ENCODE measurements around the gene ANO6. TPM values are rescaled to one million over a fixed set of nuclear protein-coding genes. Genes with fewer than 3 reads are reported as not detected.

Gene ANO6
- total and polyA plus RNA-seq, 2 donors (not counting 1 experiment from before 2014, with no cell fraction given): 6.6 to 19.5 TPM

GRCh38 chr12:45186762-45187161, 29.1 kb upstream of the ANO6 start:
- no peak for ATAC-seq (ENCODE audit: low read depth)
- Mint-ChIP-seq H3K27ac (no peak overlapping the region), H3K27me3 (no peaks in the 10 kb centered on the region), H3K4me3 (no peak overlapping the region), H3K4me1 (peaks cover 11% of the 10 kb centered on the region), H3K9me3 (ENCODE audit: insufficient read depth) (no peaks in the 10 kb centered on the region)
- Histone ChIP-seq H4K20me1 (ENCODE audit: control insufficient read depth, insufficient read depth, low read length, poor library complexity, severe bottlenecking) (no peaks in the 10 kb centered on the region), H3K4me3 (ENCODE audit: control extremely low read depth in 1 of 5, extremely low read depth in 1 of 5, insufficient read depth in 1 of 5, low read depth in 2 of 5, low read length in 4 of 5) (no peak overlapping the region), H3K27me3 (replicated peaks in 1 of 4; ENCODE audit: control extremely low read depth in 1 of 4, control insufficient read depth in 3 of 4, insufficient read depth in 4 of 4, low read length in 3 of 4) (no peaks in the 10 kb centered on the region), H3K27ac (ENCODE audit: low read length in 2 of 2) (no peak overlapping the region), H3K4me1 (ENCODE audit: control insufficient read depth in 2 of 2, insufficient read depth in 2 of 2, low read length in 2 of 2) (peaks cover 5 to 12% of the 10 kb centered on the region in 2 donors), H3K79me2 (ENCODE audit: control insufficient read depth, insufficient read depth, low read length) (no peaks in the 10 kb centered on the region), H3K9me3 (ENCODE audit: control extremely low read depth in 1 of 3, control insufficient read depth in 2 of 3, insufficient read depth in 1 of 3, low read length in 2 of 3) (no peaks in the 10 kb centered on the region), H3K4me2 (replicated peaks; ENCODE audit: low read depth, low read length, poor library complexity, severe bottlenecking) (no peak overlapping the region), H3K9ac (ENCODE audit: low read length) (no peak overlapping the region), H2AFZ (ENCODE audit: insufficient read depth, low read depth, low read length, poor library complexity, severe bottlenecking) (no peak overlapping the region), H3K36me3 (replicated peaks in 1 of 2; ENCODE audit: control extremely low read depth in 1 of 2, control insufficient read depth in 1 of 2, extremely low read depth in 1 of 2, insufficient read depth in 2 of 2, low read length in 1 of 2) (no peaks in the 10 kb centered on the region)
- ChIA-PET POLR2A (no interaction called here), CTCF (interaction anchor here (0.7 to 1.2 kb wide), 2 partner anchors 10 to 88 kb away, joined by 3 read pairs; no protein-coding TSS in a partner anchor)
- intact Hi-C loops (cut with micrococcal nuclease): no loop called here
- TF ChIP-seq CTCF (IDR thresholded peaks at IDR 0.05): no peak
- no peak for TF ChIP-seq EZH2 (IDR thresholded peaks at IDR 0.05; ENCODE audit: borderline replicate concordance, insufficient read depth, low read depth, low read length, poor library complexity, severe bottlenecking)
- DNase-seq: no peak
- 13% methylated on average over 1 of the region's 2 CpGs for WGBS (ENCODE audit: insufficient coverage)

GRCh38 chr12:45189766-45190403, 26.0 kb upstream of the ANO6 start:
- no peaks in the 10 kb centered on the region for H3K27me3 Mint-ChIP-seq
- no peaks in the 10 kb centered on the region for H3K9me3 ChIP-seq (ENCODE audit: control extremely low read depth in 1 of 3, control insufficient read depth in 2 of 3, insufficient read depth in 1 of 3, low read length in 2 of 3)
- TF ChIP-seq CTCF (IDR thresholded peaks at IDR 0.05): no peak
- no peak for TF ChIP-seq EZH2 (IDR thresholded peaks at IDR 0.05; ENCODE audit: borderline replicate concordance, insufficient read depth, low read depth, low read length, poor library complexity, severe bottlenecking)
- WGBS (ENCODE audit: insufficient coverage): no CpG with 5 or more reads among the region's 1 CpG
- H3K36me3 ChIP-seq (replicated peaks in 1 of 2; ENCODE audit: control extremely low read depth in 1 of 2, control insufficient read depth in 1 of 2, extremely low read depth in 1 of 2, insufficient read depth in 2 of 2, low read length in 1 of 2): no peaks in the 10 kb centered on the region
- no peak overlapping the region for H3K4me3 Mint-ChIP-seq
- H2AFZ ChIP-seq (ENCODE audit: insufficient read depth, low read depth, low read length, poor library complexity, severe bottlenecking): no peak overlapping the region
- no peaks in the 10 kb centered on the region for H3K9me3 Mint-ChIP-seq (ENCODE audit: insufficient read depth)
- ChIA-PET CTCF (interaction anchor here (0.7 to 3.1 kb wide), 4 partner anchors 10 to 199 kb away, joined by 3 to 10 read pairs (median 3); no protein-coding TSS in a partner anchor), POLR2A (no interaction called here)
- H3K79me2 ChIP-seq (ENCODE audit: control insufficient read depth, insufficient read depth, low read length): no peaks in the 10 kb centered on the region
- H3K4me2 ChIP-seq (replicated peaks; ENCODE audit: low read depth, low read length, poor library complexity, severe bottlenecking): no peak overlapping the region
- H4K20me1 ChIP-seq (ENCODE audit: control insufficient read depth, insufficient read depth, low read length, poor library complexity, severe bottlenecking): no peaks in the 10 kb centered on the region
- H3K4me3 ChIP-seq (ENCODE audit: control extremely low read depth in 1 of 5, extremely low read depth in 1 of 5, insufficient read depth in 1 of 5, low read depth in 2 of 5, low read length in 4 of 5): no peak overlapping the region
- H3K4me1 ChIP-seq (ENCODE audit: control insufficient read depth in 2 of 2, insufficient read depth in 2 of 2, low read length in 2 of 2): peaks cover 0 to 4% of the 10 kb centered on the region in 2 donors
- no peaks in the 10 kb centered on the region for H3K27me3 ChIP-seq (replicated peaks in 1 of 4; ENCODE audit: control extremely low read depth in 1 of 4, control insufficient read depth in 3 of 4, insufficient read depth in 4 of 4, low read length in 3 of 4)
- H3K27ac ChIP-seq (ENCODE audit: low read length in 2 of 2): no peak overlapping the region
- no peak for ATAC-seq (ENCODE audit: low read depth)
- DNase-seq: no peak
- H3K9ac ChIP-seq (ENCODE audit: low read length): no peak overlapping the region
- intact Hi-C loops (cut with micrococcal nuclease): no loop called here
- H3K27ac Mint-ChIP-seq: no peak overlapping the region
- peaks cover 3% of the 10 kb centered on the region for H3K4me1 Mint-ChIP-seq

All from B cell (primary cell).